Ishikawa (cell line): ENCODE results near the gene ZNF32.

ENCODE experiments used
- CEBPB ChIP-seq: IDR thresholded peaks from 2 replicates; pipeline ENCODE4 v1.6.1; 2012
- CREB1 ChIP-seq: IDR thresholded peaks from 2 replicates; pipeline ENCODE4 v1.6.1; 2012; ENCODE audit warnings: low read depth
- EGR1 ChIP-seq: IDR thresholded peaks from 2 replicates; pipeline ENCODE4 v1.6.1; 2012
- EP300 ChIP-seq: IDR thresholded peaks from 2 replicates; pipeline ENCODE4 v1.6.1; 2012; ENCODE audit warnings: borderline replicate concordance
- FOXM1 ChIP-seq: IDR thresholded peaks from 2 replicates; pipeline ENCODE4 v1.6.1; 2012; ENCODE audit warnings: low read depth, borderline replicate concordance
- MAX ChIP-seq: IDR thresholded peaks from 2 replicates; pipeline ENCODE4 v1.6.1; 2012
- NFIC ChIP-seq: IDR thresholded peaks from 2 replicates; pipeline ENCODE4 v1.6.1; 2012
- RAD21 ChIP-seq: IDR thresholded peaks from 2 replicates; pipeline ENCODE4 v1.6.1; 2012; ENCODE audit warnings: low read depth
- REST ChIP-seq: IDR thresholded peaks from 2 replicates; pipeline ENCODE4 v1.6.1; 2012; ENCODE audit warnings: low read depth, mild to moderate bottlenecking
- TAF1 ChIP-seq: IDR thresholded peaks from 2 replicates; pipeline ENCODE4 v1.6.1; 2012; ENCODE audit warnings: low read depth, mild to moderate bottlenecking
- TCF12 ChIP-seq: IDR thresholded peaks from 2 replicates; pipeline ENCODE4 v1.6.1; 2012; ENCODE audit warnings: low read depth
- TEAD4 ChIP-seq: IDR thresholded peaks from 2 replicates; pipeline ENCODE4 v1.6.1; 2012
- YY1 ChIP-seq: IDR thresholded peaks from 2 replicates; pipeline ENCODE4 v1.6.1; 2012; ENCODE audit warnings: low read depth
- ZBTB7A ChIP-seq: IDR thresholded peaks from 2 replicates; pipeline ENCODE4 v1.6.1; 2012; ENCODE audit warnings: low read depth
- TF ChIP-seq, protein P1 (sequence below): IDR thresholded peaks from 2 replicates; pipeline ENCODE4 v1.6.1; 2012

Gene ZNF32

GRCh38 chr10:43689955-43690771 lies 41.5 kb upstream of the ZNF32 start:
- TF ChIP-seq TEAD4 (no peak), RAD21 (peak; percentile 51; the same call in 1 of the 2 replicates), YY1 (no peak), REST (no peak), NFIC (no peak), CREB1 (no peak)
- TF ChIP-seq, protein P1, sequence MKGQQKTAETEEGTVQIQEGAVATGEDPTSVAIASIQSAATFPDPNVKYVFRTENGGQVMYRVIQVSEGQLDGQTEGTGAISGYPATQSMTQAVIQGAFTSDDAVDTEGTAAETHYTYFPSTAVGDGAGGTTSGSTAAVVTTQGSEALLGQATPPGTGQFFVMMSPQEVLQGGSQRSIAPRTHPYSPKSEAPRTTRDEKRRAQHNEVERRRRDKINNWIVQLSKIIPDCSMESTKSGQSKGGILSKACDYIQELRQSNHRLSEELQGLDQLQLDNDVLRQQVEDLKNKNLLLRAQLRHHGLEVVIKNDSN = no peak

GRCh38 chr10:43689618-43689954 lies 40.9 kb upstream of the ZNF32 start:
- TF ChIP-seq FOXM1 = no peak
- no peak for TF ChIP-seq EGR1
- TF ChIP-seq EP300 = no peak
- TF ChIP-seq ZBTB7A = no peak
- TF ChIP-seq YY1 = no peak
- TF ChIP-seq TAF1 = no peak
- TF ChIP-seq NFIC = no peak
- no peak for TF ChIP-seq MAX

GRCh38 chr10:43689007-43689491 lies 40.4 kb upstream of the ZNF32 start:
- TF ChIP-seq ZBTB7A (no peak), EGR1 (no peak), TCF12 (no peak), YY1 (no peak), REST (no peak)

- TF ChIP-seq RAD21 (no peak), REST (no peak), TCF12 (no peak), EP300 (no peak), ZBTB7A (no peak), EGR1 (no peak), NFIC (no peak), TEAD4 (no peak), MAX (no peak), FOXM1 (no peak), YY1 (no peak), TAF1 (no peak), CEBPB (no peak), CREB1 (no peak)
- TF ChIP-seq, protein P1 = no peak
Measured at GRCh38 chr10:43688348-43688892, 39.7 kb upstream of the ZNF32 start.

DNA sequence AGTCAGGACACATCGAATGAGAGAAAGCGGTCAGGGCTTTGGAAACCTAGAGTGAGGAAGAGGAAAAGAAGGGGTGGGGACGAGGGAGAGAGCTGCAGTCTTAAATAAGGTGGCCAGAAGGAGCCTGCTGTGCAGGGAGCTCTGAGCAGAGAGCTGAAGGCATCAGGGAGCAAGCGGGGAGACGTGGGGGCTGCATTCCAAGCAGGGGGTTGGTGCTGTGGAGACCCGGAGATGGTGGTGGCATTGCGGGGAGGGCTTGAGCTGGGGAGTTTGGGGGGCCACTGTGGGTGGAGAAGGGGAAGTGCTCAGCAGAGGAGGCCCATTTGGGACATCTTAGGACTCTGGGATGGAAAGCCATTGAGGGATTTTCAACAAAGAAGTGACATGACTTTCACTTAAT lies 38.7 kb upstream of the ZNF32 start:
- TF ChIP-seq CREB1 (no peak), EGR1 (no peak), YY1 (no peak), FOXM1 (no peak), RAD21 (no peak), REST (no peak), EP300 (no peak), TAF1 (no peak), TCF12 (no peak), MAX (no peak), CEBPB (no peak), ZBTB7A (no peak), TEAD4 (no peak)
- TF ChIP-seq, protein P1 = no peak
